PC-9 (cell line): ENCODE data around the gene ZSCAN25. TPM values are rescaled to one million over a fixed set of nuclear protein-coding genes. Genes with fewer than 3 reads are reported as not detected.
A peak's percentile ranks its signal among the peaks of the same experiment; 100 is the strongest.

ENCODE experiments used
- BruUV-seq: library from RNA; stranded (reverse); fragments of 400-500 nt; replicated peaks from 2 replicates; lab custom pipeline; 2021; lab: Mats Ljungman, UMichigan
- CTCF ChIA-PET: fragments of 300-600 bp; sonication (Branson Sonifier 250); formaldehyde crosslinking; loops from one replicate; lab custom pipeline; 2022; ENCODE audit warnings: antibody characterized with exemption; lab: Charles Lee
- POLR2A ChIA-PET: fragments of 300-600 bp; sonication (Branson Sonifier 250); formaldehyde crosslinking; loops from one replicate; lab custom pipeline; 2022; ENCODE audit warnings: antibody characterized with exemption; ENCODE audit not compliant: unreplicated experiment; lab: Charles Lee
- DNase-seq, 2 experiments: peaks; one replicate each; pipeline versions ENCODE4 v3.0.0 to v3.0.0-alpha.2; 2015 to 2022; ENCODE audit warnings: mixed read lengths in 1 of 2
- H2AFZ ChIP-seq: fragments of 200-600 bp; sonication (generic); 2 replicates; pipeline ENCODE4 v1.8.1; 2017; ENCODE audit warnings: antibody characterized with exemption
- H3F3A ChIP-seq: fragments of 200-600 bp; sonication (generic); 2 replicates; pipeline ENCODE4 v1.8.1; 2017; ENCODE audit warnings: antibody characterized with exemption, mild to moderate bottlenecking, low read depth; ENCODE audit not compliant: insufficient read depth
- H3K27ac ChIP-seq: fragments of 200-600 bp; sonication (generic); 2 replicates; pipeline ENCODE4 v1.6.1; 2016; ENCODE audit warnings: mixed run types
- H3K27me3 ChIP-seq: fragments of 200-600 bp; sonication (generic); 2 replicates; pipeline ENCODE4 v1.6.1; 2016; ENCODE audit warnings: low read depth, mixed run types; ENCODE audit not compliant: insufficient read depth
- H3K36me3 ChIP-seq: fragments of 200-600 bp; sonication (generic); 2 replicates; pipeline ENCODE4 v1.6.1; 2016; ENCODE audit warnings: low read depth, mixed run types
- H3K4me1 ChIP-seq: fragments of 200-600 bp; sonication (generic); replicated peaks from 2 replicates; pipeline ENCODE4 v1.6.1; 2016; ENCODE audit warnings: mixed run types; ENCODE audit not compliant: insufficient read depth
- H3K4me2 ChIP-seq: fragments of 200-600 bp; sonication (generic); 2 replicates; pipeline ENCODE4 v1.6.1; 2017; ENCODE audit warnings: mixed run types
- H3K4me3 ChIP-seq: fragments of 200-600 bp; sonication (generic); 2 replicates; pipeline ENCODE4 v1.6.1; 2016; ENCODE audit warnings: mixed run types
- H3K79me2 ChIP-seq: fragments of 200-600 bp; sonication (generic); 2 replicates; pipeline ENCODE4 v1.6.1; 2017; ENCODE audit warnings: low read depth, mixed run types
- H3K9me2 ChIP-seq: fragments of 200-600 bp; sonication (generic); 2 replicates; pipeline ENCODE4 v1.8.1; 2017; ENCODE audit warnings: mild to moderate bottlenecking; ENCODE audit not compliant: insufficient read depth
- H3K9me3 ChIP-seq: fragments of 200-600 bp; sonication (generic); 2 replicates; pipeline ENCODE4 v1.8.1; 2016; ENCODE audit warnings: low read depth; ENCODE audit not compliant: insufficient read depth
- H4K20me1 ChIP-seq: fragments of 200-600 bp; sonication (generic); 2 replicates; pipeline ENCODE4 v1.8.1; 2017; ENCODE audit not compliant: insufficient read depth
- EZH2 ChIP-seq: fragments of 200-600 bp; sonication (generic); IDR thresholded peaks from 2 replicates; pipeline ENCODE4 v1.8.0; 2017; ENCODE audit warnings: antibody characterized with exemption, low read depth
- intact Hi-C: fragments of 100-400 bp; cut with micrococcal nuclease; formaldehyde crosslinking; loops from one replicate; pipeline ENCODE4 v1.10.0; 2022; ENCODE audit not compliant: unreplicated experiment
- total RNA-seq: library from RNA; stranded (reverse); gene quantifications from 2 replicates; pipeline ENCODE4 v1.2.3, GENCODE V29; 2021
- TF ChIP-seq, protein P1 (sequence below): fragments of 200-600 bp; sonication (generic); conservative IDR thresholded peaks from 2 replicates; pipeline ENCODE4 v1.6.1; 2017; ENCODE audit warnings: mixed run types, antibody characterized with exemption, mild to moderate bottlenecking, moderate library complexity

The ZSCAN25 gene
- total RNA-seq, 1 experiment from 2014 or later: 21.8 TPM

DNA sequence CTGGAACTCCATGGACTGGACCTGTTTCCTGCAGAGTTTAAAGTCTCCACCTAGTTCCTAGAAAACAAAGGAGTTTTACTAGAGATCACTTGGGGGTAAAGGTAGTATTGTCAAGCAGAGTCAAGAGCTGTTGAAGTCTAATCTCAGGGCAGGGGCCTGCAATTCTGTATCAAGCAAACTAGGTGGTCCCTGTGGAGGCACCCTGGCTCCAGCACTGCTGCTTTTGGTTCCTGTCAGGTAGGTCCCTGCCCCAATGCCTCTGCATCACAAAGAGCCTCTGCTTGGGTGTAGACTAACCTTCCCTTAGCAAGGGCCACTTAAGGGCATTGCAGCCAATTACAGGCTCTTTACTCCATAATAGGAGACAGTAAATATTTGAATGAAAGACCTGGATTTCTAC is 22.5 kb downstream of the ZSCAN25 start:
- intact Hi-C loops: no loop called here
- Histone ChIP-seq H2AFZ (no peak overlapping the region), H3K4me2 (no peak overlapping the region), H3K4me3 (no peak overlapping the region), H3K79me2 (no peaks in the 10 kb centered on the region), H3K9me2 (no peaks in the 10 kb centered on the region), H3K27ac (no peak overlapping the region), H3K4me1 (no peaks in the 10 kb centered on the region), H3K36me3 (no peaks in the 10 kb centered on the region), H4K20me1 (no peaks in the 10 kb centered on the region), H3K9me3 (no peaks in the 10 kb centered on the region), H3K27me3 (no peaks in the 10 kb centered on the region), H3F3A (no peaks in the 10 kb centered on the region; the same call in 1 of the 2 replicates)
- CTCF ChIA-PET: no interaction called here
- no peak for TF ChIP-seq EZH2
- TF ChIP-seq, protein P1, sequence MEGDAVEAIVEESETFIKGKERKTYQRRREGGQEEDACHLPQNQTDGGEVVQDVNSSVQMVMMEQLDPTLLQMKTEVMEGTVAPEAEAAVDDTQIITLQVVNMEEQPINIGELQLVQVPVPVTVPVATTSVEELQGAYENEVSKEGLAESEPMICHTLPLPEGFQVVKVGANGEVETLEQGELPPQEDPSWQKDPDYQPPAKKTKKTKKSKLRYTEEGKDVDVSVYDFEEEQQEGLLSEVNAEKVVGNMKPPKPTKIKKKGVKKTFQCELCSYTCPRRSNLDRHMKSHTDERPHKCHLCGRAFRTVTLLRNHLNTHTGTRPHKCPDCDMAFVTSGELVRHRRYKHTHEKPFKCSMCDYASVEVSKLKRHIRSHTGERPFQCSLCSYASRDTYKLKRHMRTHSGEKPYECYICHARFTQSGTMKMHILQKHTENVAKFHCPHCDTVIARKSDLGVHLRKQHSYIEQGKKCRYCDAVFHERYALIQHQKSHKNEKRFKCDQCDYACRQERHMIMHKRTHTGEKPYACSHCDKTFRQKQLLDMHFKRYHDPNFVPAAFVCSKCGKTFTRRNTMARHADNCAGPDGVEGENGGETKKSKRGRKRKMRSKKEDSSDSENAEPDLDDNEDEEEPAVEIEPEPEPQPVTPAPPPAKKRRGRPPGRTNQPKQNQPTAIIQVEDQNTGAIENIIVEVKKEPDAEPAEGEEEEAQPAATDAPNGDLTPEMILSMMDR: no peak
- no TSS peak for BruUV-seq
- no peak for DNase-seq
- POLR2A ChIA-PET: no interaction called here

DNA sequence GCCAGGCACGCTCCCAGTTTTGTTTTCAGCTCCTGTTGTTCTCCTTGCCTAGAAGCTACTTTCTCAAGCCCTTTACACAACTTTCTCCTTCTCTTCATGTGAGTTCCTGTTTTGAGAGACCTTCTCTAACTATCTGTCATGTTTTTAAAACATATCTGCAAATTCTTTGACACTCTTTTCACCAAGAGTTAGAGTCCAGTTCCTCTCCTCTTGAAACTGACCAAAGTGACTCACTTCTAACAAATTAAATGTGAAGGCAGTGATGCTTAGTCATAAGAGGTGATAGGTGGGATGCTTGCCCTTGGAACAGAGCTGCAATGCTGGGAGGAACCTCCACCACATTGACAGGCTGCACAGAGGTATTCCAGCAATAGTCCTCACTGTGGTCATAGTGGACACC is 25.3 kb downstream of the ZSCAN25 start:
- no peaks in the 10 kb centered on the region for H3K36me3 ChIP-seq
- no peak overlapping the region for H2AFZ ChIP-seq
- BruUV-seq: no TSS peak
- H3F3A ChIP-seq: no peaks in the 10 kb centered on the region; the same call in 1 of the 2 replicates
- no peak overlapping the region for H3K4me3 ChIP-seq
- no peak overlapping the region for H3K4me2 ChIP-seq
- DNase-seq: peak in 1 of 2 experiments; percentile 53
- no peaks in the 10 kb centered on the region for H3K79me2 ChIP-seq
- no peaks in the 10 kb centered on the region for H3K9me3 ChIP-seq
- no peak for TF ChIP-seq EZH2
- no peaks in the 10 kb centered on the region for H3K4me1 ChIP-seq
- no peaks in the 10 kb centered on the region for H3K9me2 ChIP-seq
- intact Hi-C loops: no loop called here
- no peaks in the 10 kb centered on the region for H4K20me1 ChIP-seq
- POLR2A ChIA-PET: no interaction called here
- CTCF ChIA-PET: no interaction called here
- H3K27me3 ChIP-seq: no peaks in the 10 kb centered on the region
- H3K27ac ChIP-seq: no peak overlapping the region

DNA sequence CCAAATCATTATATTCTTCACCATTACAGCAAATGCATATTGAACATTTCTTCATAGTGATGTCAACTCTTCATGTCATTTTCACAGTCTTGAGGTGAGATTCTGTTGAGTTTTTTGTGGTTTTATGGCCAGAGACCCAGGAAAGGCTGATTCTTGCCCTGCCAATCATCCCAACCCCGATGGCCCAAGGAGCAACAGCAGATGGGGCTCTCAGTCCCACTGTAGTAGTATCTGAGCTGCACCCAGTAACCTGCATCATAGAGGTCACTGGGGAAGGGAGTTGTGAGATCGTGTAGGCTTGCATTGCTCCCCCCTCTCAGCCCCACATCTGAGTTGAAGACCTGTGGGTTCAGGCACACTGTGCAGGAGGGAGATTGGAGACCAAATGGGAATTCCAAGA is 26.7 kb downstream of the ZSCAN25 start:
- Histone ChIP-seq H3K36me3 (no peaks in the 10 kb centered on the region), H4K20me1 (no peaks in the 10 kb centered on the region), H3K9me3 (no peaks in the 10 kb centered on the region), H3K4me1 (no peaks in the 10 kb centered on the region), H3F3A (no peaks in the 10 kb centered on the region), H3K79me2 (no peaks in the 10 kb centered on the region), H3K9me2 (no peaks in the 10 kb centered on the region), H3K27ac (no peak overlapping the region), H3K27me3 (no peaks in the 10 kb centered on the region), H3K4me3 (no peak overlapping the region), H2AFZ (no peak overlapping the region), H3K4me2 (no peak overlapping the region)
- no TSS peak for BruUV-seq
- POLR2A ChIA-PET: no interaction called here
- intact Hi-C loops: no loop called here
- TF ChIP-seq, protein P1: no peak
- TF ChIP-seq EZH2: no peak
- DNase-seq: no peak
- CTCF ChIA-PET: no interaction called here

DNA sequence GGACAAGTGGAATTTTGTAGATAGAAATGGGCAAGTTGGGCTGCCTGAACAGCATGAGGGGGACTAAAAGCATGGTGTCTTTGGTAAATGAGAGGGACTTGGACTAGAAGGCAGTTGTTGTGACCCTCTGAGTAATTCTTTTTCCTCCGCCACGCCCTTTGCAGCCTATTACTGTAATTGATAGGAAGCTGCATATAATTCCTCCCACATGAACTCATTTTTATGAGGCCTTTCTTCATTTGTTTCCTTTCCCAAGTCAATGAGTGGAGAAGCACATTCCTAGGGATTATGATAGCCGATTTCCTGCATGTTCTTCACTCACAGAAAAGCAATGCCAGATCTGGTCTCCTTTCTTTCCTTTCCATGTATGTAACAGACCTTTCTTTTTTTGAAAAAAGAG is 27.7 kb downstream of the ZSCAN25 start:
- H3K79me2 ChIP-seq: no peaks in the 10 kb centered on the region
- no peak for DNase-seq

More for the DNA sequence above, 27.7 kb downstream of the ZSCAN25 start:
- H4K20me1 ChIP-seq: no peaks in the 10 kb centered on the region
- no peaks in the 10 kb centered on the region for H3K27me3 ChIP-seq
- H3K4me3 ChIP-seq: no peak overlapping the region
- H3K36me3 ChIP-seq: no peaks in the 10 kb centered on the region
- no peak for TF ChIP-seq EZH2
- TF ChIP-seq, protein P1: no peak
- H3K4me1 ChIP-seq: no peaks in the 10 kb centered on the region
- H2AFZ ChIP-seq: no peak overlapping the region
- H3K4me2 ChIP-seq: no peak overlapping the region
- no peaks in the 10 kb centered on the region for H3K9me3 ChIP-seq
- no peak overlapping the region for H3K27ac ChIP-seq
- CTCF ChIA-PET: no interaction called here
- intact Hi-C loops: no loop called here
- no TSS peak for BruUV-seq
- no peaks in the 10 kb centered on the region for H3K9me2 ChIP-seq
- no peaks in the 10 kb centered on the region for H3F3A ChIP-seq
- POLR2A ChIA-PET: no interaction called here
